ENCODE data around the gene OMP.

GRCh38 chr11:77055913-77056312, 46.7 kb upstream of the OMP start:
- TF ChIP-seq ZNF423 (CRISPR knock-in tag; IDR thresholded peaks at IDR 0.05), result no peak
- no peak for TF ChIP-seq CTCF (IDR thresholded peaks at IDR 0.05)
- TF ChIP-seq FOXP4 (CRISPR knock-in tag; IDR thresholded peaks at IDR 0.05), result no peak
- TF ChIP-seq HMGA2 (CRISPR knock-in tag; IDR thresholded peaks at IDR 0.05), result no peak
- no peak for TF ChIP-seq ATF2 (CRISPR knock-in tag; IDR thresholded peaks at IDR 0.05; ENCODE audit: borderline replicate concordance, low read depth)
- no peak for TF ChIP-seq SP1 (CRISPR knock-in tag; conservative IDR thresholded peaks at IDR 0.05)
- TF ChIP-seq MAX (CRISPR knock-in tag; IDR thresholded peaks at IDR 0.05), result no peak
- no peak for TF ChIP-seq ETV6 (CRISPR knock-in tag; IDR thresholded peaks at IDR 0.05)
- TF ChIP-seq ZBTB43 (CRISPR knock-in tag; IDR thresholded peaks at IDR 0.05), result no peak
